Measurements from ENCODE around the gene SINHCAF.

GRCh38 chr12:31289441-31289840 lies 36.5 kb downstream of the SINHCAF start:
- TF ChIP-seq CTCF (IDR thresholded peaks at IDR 0.05) (no peak), POLR2A (IDR thresholded peaks at IDR 0.05) (no peak), POLR2AphosphoS5 (IDR thresholded peaks at IDR 0.05) (no peak)
